Measurements from ENCODE around the gene ACSF3. TPM values are rescaled to one million over a fixed set of nuclear protein-coding genes. Genes with fewer than 3 reads are reported as not detected.
"Not testable (repeated sequence)": the region's sequence is repeated elsewhere in the genome, so short reads cannot be mapped to it uniquely, and the experiment has no call there.

Gene ACSF3
- total RNA-seq, 1 experiment from 2014 or later, result 11.8 TPM

DNA sequence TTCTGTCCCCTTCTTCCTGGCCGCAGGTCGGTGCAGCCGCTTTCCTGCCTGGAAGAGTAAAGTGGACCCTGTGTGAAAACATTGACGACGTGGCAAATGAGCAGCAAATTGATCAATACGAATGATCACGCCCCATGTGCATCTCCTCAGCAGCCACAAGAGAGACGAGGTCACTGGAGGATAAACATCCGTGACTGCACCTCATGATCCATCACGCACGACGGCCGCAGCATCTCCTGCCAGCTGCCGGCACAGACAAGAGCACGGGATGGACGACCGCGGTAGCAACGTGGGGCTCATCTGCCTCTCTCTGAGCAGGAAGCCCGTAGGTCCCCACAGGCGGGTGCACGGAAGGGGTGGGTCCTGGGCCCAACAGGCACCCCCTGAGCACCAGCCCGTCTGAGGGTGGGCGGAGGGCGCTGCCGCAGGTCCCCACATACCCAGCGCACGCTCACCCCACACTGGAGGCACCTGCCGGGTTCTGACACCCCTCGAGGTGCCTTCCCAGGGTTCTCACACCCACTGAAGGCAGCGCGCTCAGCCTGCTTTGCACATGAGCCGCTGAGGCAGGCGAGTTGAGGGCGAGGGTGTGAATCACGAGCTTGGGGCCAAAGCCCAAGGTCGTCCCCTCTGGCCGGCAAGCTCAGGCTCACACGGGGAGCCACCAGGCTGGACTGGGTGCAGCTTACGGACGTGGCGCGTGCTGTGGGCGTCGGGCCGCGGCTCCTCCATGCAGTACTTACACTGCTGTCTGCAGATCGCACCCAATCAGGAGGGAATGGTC, 65.6 kb downstream of the ACSF3 start:
- Histone ChIP-seq H3K9me3 (replicated peaks) (peaks cover 3% of the 10 kb centered on the region; the same call in 1 of the 2 replicates), H3K36me3 (no peaks in the 10 kb centered on the region), H3K4me3 (no peak overlapping the region), H3K27ac (no peak overlapping the region), H3K4me1 (no peaks in the 10 kb centered on the region), H3K27me3 (no peaks in the 10 kb centered on the region; the same call in 1 of the 2 replicates)
- DNase-seq, result no peak

DNA sequence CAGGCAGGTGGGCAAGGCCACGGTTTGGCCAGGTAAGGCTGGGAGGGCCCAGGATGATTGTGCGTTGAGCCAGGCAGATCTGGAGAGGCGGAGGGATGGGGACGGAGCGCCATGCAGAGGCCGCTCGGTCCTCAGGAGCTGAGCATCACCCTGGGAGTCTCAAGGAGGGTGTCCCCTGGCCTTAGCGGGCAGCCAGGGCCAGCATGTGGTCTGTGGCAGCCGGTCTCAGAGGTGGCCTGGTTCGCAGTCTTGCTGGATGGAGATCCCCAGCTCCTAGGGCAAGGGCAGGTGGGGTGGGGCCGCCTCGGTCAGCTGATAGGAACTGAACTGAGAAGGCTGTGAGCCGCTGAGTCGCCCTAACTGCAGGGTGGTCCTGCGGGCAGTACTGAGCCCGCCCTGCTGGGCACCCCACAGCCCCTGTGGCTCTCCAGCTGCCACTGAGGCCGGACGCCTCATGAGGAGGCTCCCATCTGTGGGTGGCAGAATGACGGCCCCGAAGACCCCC, 66.2 kb downstream of the ACSF3 start:
- no peaks in the 10 kb centered on the region; the same call in 1 of the 2 replicates for H3K27me3 ChIP-seq
- H3K36me3 ChIP-seq, result no peaks in the 10 kb centered on the region
- no peak overlapping the region for H3K27ac ChIP-seq
- no peaks in the 10 kb centered on the region for H3K4me1 ChIP-seq
- H3K9me3 ChIP-seq (replicated peaks), result peaks cover 3% of the 10 kb centered on the region; the same call in 1 of the 2 replicates
- DNase-seq, result no peak
- H3K4me3 ChIP-seq, result no peak overlapping the region

DNA sequence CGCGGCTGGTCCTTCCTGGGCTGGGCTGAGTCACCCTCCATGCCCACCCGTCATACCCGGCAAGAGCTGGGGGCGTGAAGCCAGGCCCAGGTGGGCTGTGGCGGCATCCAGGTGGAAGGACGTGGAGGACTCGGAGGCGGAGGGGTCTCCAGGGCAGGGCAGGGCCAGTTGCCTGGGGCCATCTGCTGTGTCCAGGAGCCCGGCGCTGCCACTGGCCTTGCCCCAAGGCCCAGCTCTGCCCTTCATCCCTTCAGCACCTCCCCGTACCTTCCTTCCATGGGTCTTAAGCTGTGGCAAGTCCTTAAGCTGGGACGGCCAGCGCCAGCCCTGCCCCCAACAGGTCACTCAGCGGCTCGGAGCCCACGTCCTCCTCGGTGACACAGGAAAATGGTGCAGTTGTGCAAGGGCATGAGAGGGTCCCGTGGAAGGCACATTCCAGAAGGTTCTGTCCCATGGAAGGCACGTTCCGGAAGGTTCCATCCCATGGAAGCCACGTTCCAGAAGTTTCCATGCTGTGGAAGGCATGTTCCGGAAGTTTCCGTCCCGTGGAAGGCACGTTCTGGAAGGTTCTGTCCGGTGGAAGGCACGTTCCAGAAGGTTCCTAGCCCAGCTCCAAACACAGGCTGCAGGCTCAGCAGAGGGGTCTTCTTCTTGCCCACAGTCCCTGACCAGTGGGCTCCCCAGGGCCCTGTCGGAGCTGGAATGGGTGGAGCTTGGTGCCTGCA, 67.5 kb downstream of the ACSF3 start:
- Histone ChIP-seq H3K4me3 (no peak overlapping the region), H3K27me3 (no peaks in the 10 kb centered on the region), H3K27ac (no peak overlapping the region), H3K9me3 (replicated peaks) (peaks cover 3% of the 10 kb centered on the region; the same call in 1 of the 2 replicates), H3K36me3 (no peaks in the 10 kb centered on the region), H3K4me1 (no peaks in the 10 kb centered on the region)
- no peak for DNase-seq

DNA sequence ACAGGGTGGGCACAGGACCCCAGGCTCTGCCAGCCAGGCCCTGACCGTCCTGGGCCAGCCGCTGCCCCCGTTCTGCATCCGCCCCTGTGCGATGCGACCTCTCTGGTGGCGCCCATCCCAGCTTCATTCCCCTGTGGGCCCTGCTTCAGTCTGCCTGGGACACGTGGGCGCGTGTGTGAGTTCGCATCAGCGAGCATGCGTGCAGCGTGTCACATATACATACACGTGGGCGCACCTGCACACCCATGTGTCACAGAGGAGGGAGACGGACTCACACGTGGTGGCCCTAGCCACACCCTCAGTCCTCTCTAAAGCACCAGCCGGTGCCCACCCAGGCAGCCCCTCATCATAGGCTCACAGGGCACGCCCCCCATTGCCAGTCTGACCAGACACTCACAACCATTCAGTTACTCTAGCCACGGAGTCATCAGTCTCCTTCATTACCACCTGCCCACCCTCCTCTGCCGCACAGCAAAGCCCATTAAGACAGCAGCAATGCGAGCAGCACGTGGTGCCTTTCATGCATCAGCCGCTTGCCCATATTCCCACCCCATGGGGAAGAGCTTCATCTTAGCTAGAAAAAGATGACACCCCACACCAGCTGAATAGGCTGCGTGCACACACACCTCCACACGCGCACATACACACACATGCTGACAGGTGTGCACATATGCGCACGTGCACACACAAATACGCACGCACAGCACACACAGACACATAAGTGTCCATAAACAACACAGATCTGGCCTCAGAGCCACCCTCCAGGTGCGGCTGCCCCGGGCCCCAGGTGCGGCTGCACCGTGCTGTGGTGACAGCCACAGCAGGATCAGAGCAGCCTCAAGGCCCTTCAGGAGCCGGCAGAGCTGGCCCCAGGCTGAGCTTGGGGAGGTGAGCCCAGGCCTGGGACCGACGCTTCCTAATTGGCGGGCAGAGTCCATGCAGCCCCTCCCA, 68.4 kb downstream of the ACSF3 start:
- H3K4me1 ChIP-seq, result peaks cover 4% of the 10 kb centered on the region
- H3K27ac ChIP-seq, result no peak overlapping the region
- H3K27me3 ChIP-seq, result no peaks in the 10 kb centered on the region
- no peaks in the 10 kb centered on the region for H3K36me3 ChIP-seq
- H3K9me3 ChIP-seq (replicated peaks), result peaks cover 3% of the 10 kb centered on the region; the same call in 1 of the 2 replicates
- no peak for DNase-seq
- H3K4me3 ChIP-seq, result no peak overlapping the region

DNA sequence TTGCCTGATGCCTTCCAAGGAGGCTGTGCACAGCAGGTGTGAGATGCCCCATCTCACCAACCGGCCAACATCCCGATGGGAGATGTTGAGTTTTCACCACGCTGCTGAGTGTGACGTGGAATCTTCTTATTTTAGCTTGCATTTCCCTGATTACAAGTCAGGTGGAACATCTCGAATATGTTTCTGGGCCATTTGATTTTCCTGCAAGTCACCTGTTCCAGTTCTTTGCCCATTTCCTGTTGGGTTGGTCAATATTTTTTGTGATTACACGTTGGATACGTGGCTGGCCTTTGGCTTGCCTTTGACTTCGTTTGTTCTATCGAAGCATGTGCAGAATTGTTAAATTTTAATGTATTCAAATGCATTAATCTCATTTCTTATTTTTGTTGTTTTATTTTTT, 69.6 kb downstream of the ACSF3 start:
- Histone ChIP-seq H3K36me3 (no peaks in the 10 kb centered on the region), H3K9me3 (replicated peaks) (peaks cover 3% of the 10 kb centered on the region; the same call in 1 of the 2 replicates), H3K4me3 (no peak overlapping the region), H3K27me3 (no peaks in the 10 kb centered on the region), H3K27ac (no peak overlapping the region), H3K4me1 (peaks cover 7% of the 10 kb centered on the region)
- DNase-seq, result no peak

DNA sequence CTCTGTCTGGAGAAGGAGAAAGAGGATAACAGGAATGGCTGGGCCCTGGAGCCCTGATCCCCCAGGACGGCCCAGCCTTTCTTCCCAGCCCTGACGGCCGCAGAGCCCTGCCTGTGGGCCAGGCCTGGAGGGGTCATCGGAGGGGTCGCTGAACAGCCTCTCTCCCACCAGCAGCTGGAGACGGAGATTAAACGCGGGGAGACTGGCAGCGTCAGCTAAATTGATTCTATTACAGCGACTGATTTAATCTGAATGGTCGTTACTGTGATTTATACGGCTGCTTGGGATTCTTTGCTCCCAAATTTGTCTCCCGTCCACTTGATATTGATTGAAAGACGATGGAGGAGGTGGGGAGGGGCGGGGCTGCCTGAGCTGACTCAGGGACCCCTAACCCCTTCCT, 70.8 kb downstream of the ACSF3 start:
- DNase-seq, result no peak
- Histone ChIP-seq H3K27me3 (no peaks in the 10 kb centered on the region; the same call in 1 of the 2 replicates), H3K36me3 (no peaks in the 10 kb centered on the region), H3K9me3 (replicated peaks) (no peaks in the 10 kb centered on the region), H3K4me3 (no peak overlapping the region), H3K27ac (no peak overlapping the region), H3K4me1 (peaks cover 19% of the 10 kb centered on the region)

DNA sequence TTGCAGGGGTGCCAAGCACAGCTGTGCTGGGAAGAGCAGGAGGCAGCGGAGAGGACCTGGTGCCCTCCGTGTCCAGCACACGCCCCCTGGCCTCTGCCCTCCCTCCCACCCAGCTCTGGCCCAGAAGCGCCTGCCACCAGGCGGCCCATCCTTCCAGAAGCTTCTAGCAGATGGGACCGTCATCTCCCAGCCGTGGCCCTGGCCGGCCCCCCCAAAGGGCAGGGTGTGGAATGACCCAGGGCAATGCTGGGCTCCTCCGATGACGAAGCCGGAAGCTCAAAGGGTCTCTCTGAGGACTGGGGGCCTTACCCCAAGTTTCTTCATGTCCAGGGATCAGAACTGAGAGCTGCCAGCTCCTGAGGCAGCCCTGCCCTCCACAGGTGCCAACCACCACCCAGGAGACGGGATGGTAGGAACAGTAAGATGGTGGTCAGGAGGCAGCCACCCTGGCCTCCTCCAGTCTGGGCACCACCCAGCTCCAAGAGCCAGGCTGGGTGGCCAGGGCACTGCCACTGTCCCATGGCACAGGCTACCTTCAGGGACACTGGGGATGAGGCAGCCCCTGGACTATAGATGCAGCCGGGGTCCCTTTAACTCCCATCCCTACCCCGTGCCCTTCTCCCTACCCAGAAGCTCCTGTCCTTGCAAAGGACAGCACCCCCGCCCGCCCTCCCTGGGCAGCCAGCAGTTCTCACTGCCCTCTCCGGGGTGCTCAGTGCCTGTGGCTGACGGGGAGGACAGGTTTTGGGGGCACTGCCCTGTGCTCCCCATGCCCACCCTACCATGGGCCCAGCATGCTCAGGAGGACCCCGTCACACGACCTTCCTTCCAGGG, 71.4 kb downstream of the ACSF3 start:
- no peaks in the 10 kb centered on the region; the same call in 1 of the 2 replicates for H3K27me3 ChIP-seq
- no peaks in the 10 kb centered on the region for H3K36me3 ChIP-seq
- no peak for DNase-seq
- H3K9me3 ChIP-seq (replicated peaks), result no peaks in the 10 kb centered on the region
- peaks cover 20% of the 10 kb centered on the region for H3K4me1 ChIP-seq
- H3K4me3 ChIP-seq, result no peak overlapping the region
- H3K27ac ChIP-seq, result no peak overlapping the region

DNA sequence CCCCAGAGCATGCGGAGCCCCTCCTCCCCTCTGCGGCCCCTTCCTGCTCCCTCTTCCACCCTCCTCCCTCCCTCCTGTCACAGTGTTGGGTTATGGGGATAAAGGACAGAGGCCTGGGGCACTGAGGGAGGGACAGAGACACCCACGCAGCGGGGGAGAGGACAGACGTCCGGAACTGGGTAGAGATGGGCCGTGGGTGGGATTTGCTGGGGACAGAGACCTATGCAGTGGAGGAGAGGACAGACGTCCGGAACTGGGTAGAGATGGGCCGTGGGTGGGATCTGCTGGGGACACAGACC, 72.0 kb downstream of the ACSF3 start:
- H3K4me1 ChIP-seq, result peaks cover 22% of the 10 kb centered on the region
- H3K36me3 ChIP-seq; H3K9me3 ChIP-seq (replicated peaks); DNase-seq; H3K4me3 ChIP-seq; H3K27me3 ChIP-seq; H3K27ac ChIP-seq: not testable (repeated sequence)

DNA sequence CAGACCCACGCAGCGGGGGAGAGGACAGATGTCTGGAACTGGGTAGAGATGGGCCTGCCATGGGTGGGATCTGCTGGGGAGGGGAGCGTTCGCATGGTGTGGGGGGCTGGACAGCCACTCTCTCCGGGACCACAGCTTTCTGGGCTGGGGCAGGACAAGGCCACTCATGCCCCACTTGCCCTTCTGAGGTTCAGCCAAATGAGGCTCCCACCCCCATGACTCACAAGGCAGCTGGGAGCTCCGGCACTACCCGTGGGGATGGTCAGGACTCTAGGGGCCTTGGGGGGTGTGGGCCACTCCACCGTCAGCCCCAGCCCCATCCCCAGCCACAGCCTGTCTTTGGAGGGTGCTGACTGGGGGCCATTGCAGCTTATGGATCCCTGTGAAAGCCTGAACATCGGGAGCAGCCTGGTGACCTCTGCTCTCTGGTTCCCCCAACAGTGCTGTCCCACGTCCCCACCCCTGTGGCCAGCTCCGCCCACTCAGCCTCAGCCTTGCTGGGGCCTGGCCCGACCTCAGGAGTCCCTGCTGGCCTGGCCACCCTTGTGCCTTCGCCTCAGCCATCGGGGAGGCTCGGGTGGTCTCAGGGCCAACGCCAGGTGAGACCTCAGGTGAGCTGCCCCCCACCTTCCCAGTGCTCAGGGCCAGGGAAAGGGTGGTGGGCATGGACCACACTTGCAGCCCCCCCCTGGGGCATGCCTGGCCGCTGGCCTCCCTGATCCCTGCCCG, 73.2 kb downstream of the ACSF3 start:
- H3K9me3 ChIP-seq (replicated peaks), result no peaks in the 10 kb centered on the region
- H3K27me3 ChIP-seq, result no peaks in the 10 kb centered on the region; the same call in 1 of the 2 replicates
- no peak overlapping the region for H3K4me3 ChIP-seq
- peaks cover 26% of the 10 kb centered on the region for H3K4me1 ChIP-seq
- no peak overlapping the region for H3K27ac ChIP-seq
- H3K36me3 ChIP-seq, result 0 out of 2 replicates have a peak, but pooled peaks cover 2% of the 10 kb centered on the region
- DNase-seq, result peak in 1 of 2 experiments; percentile 51

DNA sequence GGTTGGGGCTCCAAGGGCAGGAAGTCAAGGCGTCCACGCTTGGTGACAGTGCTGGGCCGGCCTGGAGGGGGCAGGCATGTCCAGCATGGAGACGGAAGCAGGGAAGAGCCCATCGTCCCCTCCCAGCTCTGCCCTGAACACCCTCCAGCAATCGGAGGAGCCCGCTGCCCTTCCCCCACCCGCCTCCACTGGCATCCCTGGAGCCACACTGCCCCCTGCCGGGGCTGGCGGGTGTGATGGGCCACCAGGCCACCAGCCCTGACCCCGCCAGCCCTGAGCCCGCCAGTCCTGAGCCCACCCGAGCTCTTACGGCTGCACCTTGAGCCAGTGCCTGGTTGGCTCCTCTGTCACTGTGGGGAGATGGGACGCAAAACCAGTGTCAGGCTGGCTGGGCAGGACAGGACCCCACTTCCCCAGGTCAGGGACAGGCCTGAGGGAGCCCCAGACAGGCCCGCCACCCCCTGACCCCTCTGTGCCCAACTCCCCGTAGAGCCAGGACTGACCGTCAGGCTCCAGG, 73.8 kb downstream of the ACSF3 start:
- DNase-seq, result peak; percentile 98
- no peaks in the 10 kb centered on the region for H3K9me3 ChIP-seq (replicated peaks)
- H3K27ac ChIP-seq, result no peak overlapping the region
- H3K4me3 ChIP-seq, result no peak overlapping the region
- H3K36me3 ChIP-seq, result 0 out of 2 replicates have a peak, but pooled peaks cover 3% of the 10 kb centered on the region
- peaks cover 26% of the 10 kb centered on the region for H3K4me1 ChIP-seq
- no peaks in the 10 kb centered on the region; the same call in 1 of the 2 replicates for H3K27me3 ChIP-seq

DNA sequence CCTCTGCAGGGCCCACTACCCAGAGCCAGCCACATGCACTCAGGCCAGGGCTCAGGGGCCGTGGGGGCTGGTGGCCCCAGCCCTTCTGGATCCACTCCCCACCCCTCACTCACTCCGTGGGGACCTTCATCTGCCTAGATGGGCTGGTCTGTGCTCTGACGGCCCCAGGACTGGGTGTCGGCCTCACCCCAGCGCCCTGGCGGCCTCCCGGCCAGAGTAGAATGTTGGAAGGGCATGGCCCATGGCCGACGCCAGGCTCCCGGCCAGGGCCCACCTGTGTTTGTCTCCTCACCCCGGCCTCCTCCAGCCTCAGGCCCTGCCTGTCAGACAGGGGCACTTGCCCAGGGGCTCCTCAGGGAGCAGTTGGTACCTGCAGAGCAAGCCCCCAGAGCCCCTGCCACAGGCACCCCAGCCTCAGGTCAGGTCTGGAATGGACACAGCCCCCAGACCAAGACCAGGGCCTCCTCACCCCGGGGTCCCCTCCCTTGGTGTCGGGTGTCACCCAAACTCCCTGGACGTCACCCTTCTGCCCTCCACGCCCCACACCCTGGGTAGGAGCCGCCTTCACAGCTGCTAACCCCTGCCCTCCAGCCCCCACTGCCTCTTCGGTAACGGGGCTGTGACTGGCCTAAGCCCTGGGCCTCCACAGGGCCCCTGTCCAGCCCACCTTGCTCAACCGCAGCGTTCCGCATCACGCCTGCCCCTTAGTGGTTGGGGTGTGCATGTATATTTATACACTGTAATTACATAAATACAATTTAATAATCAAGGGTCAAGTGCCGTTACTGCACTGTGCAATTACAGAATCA, 74.9 kb downstream of the ACSF3 start:
- peak; percentile 62 to 69 for DNase-seq
- Histone ChIP-seq H3K4me1 (peaks cover 32% of the 10 kb centered on the region), H3K4me3 (no peak overlapping the region), H3K9me3 (replicated peaks) (no peaks in the 10 kb centered on the region), H3K36me3 (peaks cover 8% of the 10 kb centered on the region; the same call in 1 of the 2 replicates), H3K27me3 (no peaks in the 10 kb centered on the region; the same call in 1 of the 2 replicates), H3K27ac (no peak overlapping the region)

DNA sequence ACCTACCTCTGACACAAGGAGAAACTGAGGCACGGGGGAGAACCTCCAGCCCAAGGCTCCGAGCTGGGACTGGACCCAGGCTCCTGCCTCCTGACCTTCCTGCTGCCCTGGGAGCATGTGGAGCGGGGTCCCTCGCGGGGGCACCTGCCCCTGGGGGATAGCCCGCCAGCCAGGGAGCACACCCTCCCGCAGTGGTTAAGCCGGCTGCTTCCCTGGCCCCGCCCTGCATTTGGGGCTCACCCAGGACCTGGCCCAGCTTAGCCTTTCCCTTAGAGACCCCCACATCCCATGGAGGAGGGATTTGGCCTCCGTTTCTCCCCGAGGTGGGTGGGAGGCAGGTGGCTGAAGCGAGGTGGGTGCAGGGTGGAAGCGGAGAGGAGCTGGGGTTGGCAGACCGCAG, 76.1 kb downstream of the ACSF3 start:
- Histone ChIP-seq H3K4me1 (peaks cover 44% of the 10 kb centered on the region), H3K4me3 (no peak overlapping the region), H3K36me3 (peaks cover 20% of the 10 kb centered on the region), H3K9me3 (replicated peaks) (no peaks in the 10 kb centered on the region), H3K27ac (no peak overlapping the region), H3K27me3 (no peaks in the 10 kb centered on the region; the same call in 1 of the 2 replicates)
- no peak for DNase-seq
